T-helper 1 cell (primary cell): ENCODE results near the gene APC.
"Not testable (repeated sequence)": the region's sequence is repeated elsewhere in the genome, so short reads cannot be mapped to it uniquely, and the experiment has no call there.

Source experiments
- DNase-seq, 5 donors: peaks; one replicate each; pipeline ENCODE4 v3.0.0-alpha.2; 2012 to 2020
- total RNA-seq, 4 donors: gene quantifications; one replicate each; lab custom pipeline; 2026; lab: John Stamatoyannopoulos, UW

Gene APC
- 53.7 to 85.4 (median 72.4) reads per million in 4 donors for total RNA-seq

DNA sequence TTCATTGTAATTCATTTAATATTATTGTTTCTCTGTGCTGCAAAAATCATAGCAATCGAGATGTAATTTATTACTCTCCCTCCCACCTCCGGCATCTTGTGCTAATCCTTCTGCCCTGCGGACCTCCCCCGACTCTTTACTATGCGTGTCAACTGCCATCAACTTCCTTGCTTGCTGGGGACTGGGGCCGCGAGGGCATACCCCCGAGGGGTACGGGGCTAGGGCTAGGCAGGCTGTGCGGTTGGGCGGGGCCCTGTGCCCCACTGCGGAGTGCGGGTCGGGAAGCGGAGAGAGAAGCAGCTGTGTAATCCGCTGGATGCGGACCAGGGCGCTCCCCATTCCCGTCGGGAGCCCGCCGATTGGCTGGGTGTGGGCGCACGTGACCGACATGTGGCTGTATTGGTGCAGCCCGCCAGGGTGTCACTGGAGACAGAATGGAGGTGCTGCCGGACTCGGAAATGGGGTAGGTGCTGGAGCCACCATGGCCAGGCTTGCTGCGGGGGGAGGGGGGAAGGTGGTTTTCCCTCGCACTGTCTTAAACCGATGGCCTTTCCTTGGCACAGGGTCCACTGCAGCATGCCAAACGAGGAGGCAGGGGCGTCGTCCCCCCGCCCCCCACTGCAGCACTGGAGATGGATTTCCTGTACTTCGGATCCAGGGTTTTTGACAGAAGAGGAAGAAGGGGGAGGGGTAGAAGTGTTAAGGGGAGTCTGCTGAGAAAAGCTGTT lies at the start of gene APC:
TSS of gene APC (plus strand) at position 423 of the 728 bp plus-strand sequence. CDS start 17,006 bp downstream, outside the sequence.
- peak; percentile 65 to 75 (median 72) for DNase-seq

- DNase-seq, result no peak
These were observed 48.4 kb upstream of the APC start for GRCh38 chr5:112689155-112689909.

DNA sequence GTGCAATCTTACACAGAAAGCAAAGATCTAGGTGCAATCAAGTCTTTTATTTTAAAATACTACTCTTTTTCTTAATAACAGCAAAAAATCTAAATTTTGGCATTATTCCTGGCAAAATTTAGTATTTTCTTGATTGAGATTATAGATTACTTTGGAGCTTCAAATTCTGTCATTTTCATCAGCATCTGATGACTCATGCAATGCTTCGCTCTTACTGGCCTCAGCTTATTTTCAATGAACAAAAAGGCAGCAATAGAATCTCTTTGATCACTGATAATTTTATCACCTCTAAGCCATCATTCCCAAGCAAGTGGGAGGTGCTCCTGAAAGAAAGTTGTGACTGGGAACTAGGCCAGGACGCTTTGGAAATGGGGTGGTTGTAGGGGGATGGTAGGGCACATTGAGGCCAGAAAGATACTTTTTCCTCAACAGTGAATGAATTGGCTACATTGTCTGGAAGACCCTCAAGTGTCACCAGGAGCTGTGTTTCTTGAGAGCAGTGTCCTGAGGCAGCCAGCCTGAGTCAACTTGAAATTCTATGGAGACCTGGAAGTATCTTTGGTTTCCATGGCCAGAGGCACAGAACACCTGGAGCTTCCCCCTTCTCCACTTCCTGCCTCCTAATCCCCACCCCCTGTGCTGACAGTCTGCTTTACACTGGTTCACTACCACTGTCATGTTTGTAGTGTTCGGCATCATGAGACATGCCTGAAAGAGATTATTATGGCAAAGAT lies 46.9 kb upstream of the APC start:
- no peak for DNase-seq

GRCh38 chr5:112691339-112691680 lies 46.4 kb upstream of the APC start:
- peak in 1 of 5 donors; percentile 11 for DNase-seq

- peak in 2 of 5 donors; percentile 9 to 51 for DNase-seq
These were observed 45.9 kb upstream of the APC start for GRCh38 chr5:112691758-112692157.

DNA sequence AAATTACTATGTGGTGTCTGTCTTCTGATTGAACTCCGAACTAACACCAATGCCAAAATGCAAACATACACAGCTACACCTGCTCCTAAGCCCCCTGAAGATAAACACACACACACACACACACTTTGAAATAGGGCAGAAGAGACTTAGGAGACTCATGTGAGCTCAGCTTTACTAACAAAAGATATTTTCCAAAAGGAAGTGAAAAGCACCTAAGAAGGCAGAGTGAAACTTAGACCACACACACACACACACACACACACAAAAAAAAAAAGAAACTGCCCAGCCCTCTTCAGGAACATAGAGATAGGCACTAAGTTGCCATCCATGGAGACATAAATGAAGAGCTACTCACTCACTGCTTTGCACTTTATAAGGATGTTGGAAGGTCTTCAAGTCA lies 45.2 kb upstream of the APC start:
- no peak for DNase-seq

- no peak for DNase-seq
These were observed 44.4 kb upstream of the APC start for GRCh38 chr5:112693301-112693700.

- no peak for DNase-seq
These were observed 42.6 kb upstream of the APC start for GRCh38 chr5:112694853-112695709.

- DNase-seq, result no peak
These were observed 40.9 kb upstream of the APC start for GRCh38 chr5:112696786-112697185.

DNA sequence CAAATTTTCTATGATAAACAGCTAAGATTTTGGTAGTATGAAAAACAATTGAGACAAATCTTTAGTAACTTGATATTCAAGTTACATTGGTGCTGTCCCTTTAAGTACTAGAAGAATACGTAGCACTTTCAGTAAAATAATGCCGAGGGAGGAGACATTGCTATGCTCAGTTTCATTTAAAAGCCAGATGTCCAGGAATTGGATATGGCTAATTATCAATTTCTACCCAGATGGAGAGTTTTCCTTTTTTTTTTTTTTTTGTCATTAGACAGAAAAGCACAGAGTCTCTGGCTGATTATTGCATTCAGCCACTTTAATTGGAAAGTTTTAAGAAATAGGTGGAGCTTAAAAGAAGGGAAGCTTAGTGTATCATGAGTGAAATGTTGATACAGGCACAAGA lies 40.4 kb upstream of the APC start:
- no peak for DNase-seq

DNA sequence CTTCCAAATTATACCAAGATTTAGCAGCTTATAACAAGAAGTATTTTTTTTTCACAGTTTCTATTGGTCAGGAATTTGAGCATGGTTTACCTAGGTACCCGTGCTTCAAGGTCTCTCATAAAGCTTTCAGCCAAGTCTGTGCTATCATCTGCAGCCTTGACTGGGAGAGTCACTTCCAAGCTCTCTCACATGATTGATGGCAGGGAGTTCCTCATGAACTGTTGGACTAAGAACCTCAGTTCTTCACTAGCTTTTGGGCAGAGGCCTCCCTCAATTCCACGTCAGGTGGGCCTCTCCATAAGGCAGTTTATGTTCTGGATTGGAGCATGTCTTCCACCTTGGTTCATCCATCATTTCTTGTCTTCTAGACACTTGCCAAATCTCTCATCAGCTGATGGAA lies 39.9 kb upstream of the APC start:
- no peak for DNase-seq

GRCh38 chr5:112703866-112704820 lies 33.5 kb upstream of the APC start:
- no peak for DNase-seq

GRCh38 chr5:112706446-112707016 lies 31.2 kb upstream of the APC start:
- DNase-seq, result no peak

DNA sequence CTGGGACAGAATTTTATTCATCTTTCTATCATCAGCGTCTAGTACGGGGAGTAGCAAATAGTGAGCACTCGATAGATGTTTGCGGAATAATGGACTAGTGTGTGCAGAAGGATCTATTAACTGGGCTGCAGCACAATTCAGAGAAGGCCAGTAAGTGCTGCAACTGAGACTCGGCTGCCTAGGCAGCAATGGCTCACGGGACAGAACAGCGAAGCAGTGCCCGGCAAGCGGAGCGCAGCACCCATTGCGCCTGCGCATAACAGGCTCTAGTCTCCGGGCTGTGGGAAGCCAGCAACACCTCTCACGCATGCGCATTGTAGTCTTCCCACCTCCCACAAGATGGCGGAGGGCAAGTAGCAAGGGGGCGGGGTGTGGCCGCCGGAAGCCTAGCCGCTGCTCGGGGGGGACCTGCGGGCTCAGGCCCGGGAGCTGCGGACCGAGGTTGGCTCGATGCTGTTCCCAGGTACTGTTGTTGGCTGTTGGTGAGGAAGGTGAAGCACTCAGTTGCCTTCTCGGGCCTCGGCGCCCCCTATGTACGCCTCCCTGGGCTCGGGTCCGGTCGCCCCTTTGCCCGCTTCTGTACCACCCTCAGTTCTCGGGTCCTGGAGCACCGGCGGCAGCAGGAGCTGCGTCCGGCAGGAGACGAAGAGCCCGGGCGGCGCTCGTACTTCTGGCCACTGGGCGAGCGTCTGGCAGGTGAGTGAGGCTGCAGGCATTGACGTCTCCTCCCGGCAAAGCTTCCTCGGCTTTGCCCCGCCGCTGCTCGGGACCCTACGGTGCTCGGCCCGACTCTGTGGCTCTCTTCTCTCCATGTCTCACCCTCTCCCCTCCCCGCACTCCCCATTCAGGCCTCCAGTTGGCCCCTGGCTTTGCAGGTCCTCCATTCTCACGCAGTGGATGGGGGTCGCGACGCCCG lies 30.2 kb upstream of the APC start:
- peak; percentile 95 to 99 (median 96) for DNase-seq

DNA sequence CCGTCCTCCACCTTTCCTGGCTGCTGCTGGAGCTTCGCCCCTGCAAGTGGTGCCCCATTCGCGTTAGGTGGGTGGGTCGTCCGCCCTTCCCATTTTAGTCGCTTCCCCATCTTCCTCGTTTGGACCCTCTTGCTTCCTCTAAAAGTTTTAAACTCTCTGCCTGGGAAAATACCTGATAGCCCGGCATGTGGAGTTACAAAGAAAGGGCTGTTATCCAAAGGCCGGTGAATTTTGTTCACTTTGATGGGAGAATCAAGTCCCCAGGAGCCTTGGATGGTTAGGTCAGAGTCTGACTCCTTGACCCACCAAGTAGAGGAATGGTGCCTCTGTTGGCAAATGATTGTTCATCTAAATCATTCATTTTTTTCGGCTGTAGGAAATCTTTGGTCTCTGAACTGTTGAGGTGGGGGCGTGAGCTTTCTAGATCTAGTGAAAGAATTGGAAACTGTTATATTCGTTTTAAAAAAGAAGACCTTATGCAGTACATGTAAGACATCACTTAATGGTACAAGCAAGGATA lies 29.5 kb upstream of the APC start:
- DNase-seq, result no peak

- DNase-seq, result no peak
These were observed 28.3 kb upstream of the APC start for GRCh38 chr5:112709416-112709815.

DNA sequence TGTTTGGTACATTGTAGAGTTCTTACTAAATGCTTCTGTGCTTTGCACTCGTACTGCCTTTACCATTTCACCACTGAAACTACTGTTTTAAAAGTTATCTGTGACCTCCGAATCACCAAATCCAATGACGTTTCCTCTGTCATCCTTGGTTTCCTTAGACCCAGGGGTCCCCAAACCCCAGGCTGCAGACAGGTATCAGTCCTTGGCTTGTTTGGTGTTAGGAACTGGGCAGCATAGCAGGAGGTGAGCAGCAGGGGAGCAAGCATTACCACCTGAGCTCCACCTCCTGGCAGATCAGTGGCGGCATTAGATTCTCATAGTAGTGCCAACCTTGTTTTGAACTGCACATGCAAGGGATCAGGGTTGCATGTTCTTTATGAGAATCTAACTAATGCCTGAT lies 26.8 kb upstream of the APC start:
- DNase-seq, result no peak

DNA sequence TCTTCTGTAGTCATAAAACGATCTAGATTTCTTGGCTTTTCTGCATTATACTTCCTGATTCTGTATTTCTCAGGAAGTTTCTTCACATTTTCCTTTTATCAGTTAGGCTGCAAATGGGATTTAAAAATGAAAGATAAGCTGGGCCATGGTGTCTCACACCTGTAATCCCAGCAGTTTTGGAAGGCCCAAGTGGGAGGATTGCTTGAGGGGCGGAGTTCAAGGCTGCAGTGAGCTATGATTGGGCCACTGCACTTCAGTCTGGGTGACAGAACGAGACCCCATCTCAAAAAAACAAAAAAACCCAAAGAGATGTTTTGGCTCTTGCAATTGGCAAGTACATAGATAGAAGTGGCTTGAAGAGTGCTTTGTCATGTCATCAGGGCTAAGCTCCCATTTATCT lies 26.2 kb upstream of the APC start:
- no peak for DNase-seq

DNA sequence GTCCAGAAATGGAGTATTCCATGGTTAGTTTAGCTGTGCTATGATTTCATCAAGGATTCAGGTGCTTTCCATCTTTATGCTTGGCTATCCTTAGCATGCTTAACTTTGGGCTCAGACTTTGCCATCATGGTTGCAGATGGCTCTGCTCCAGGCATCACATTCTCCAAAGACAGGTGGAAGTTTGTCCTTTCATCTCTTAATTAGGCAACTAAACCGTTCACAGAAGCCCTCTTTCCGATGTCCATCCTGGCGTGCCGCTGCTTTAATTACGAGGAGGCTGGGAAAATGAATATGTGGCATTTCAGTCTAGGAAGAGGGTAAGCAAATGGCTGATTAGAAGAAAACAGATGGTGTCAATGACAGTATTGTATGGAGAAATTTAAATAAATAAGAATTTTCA lies 24.5 kb upstream of the APC start:
- no peak for DNase-seq

- not testable (repeated sequence) for DNase-seq
These were observed 20.8 kb upstream of the APC start for GRCh38 chr5:112716895-112717294.
